HG03439 (cell line): ENCODE data around the gene RALBP1.
"Not testable (repeated sequence)": the region's sequence is repeated elsewhere in the genome, so short reads cannot be mapped to it uniquely, and the experiment has no call there.

Experiments used
- ATAC-seq: cut with Tn5 transposase; IDR thresholded peaks from one replicate; pipeline ENCODE4 v1.9.1; 2021; ENCODE audit warnings: mild to moderate bottlenecking, moderate library complexity; ENCODE audit not compliant: unreplicated experiment

RALBP1 gene

GRCh38 chr18:9474983-9475642 is at the start of gene RALBP1:
RALBP1 (plus strand) TSS chr18:9475513; CDS start chr18:9513046, 37,533 bp downstream.
- peak; percentile 94 for ATAC-seq

DNA sequence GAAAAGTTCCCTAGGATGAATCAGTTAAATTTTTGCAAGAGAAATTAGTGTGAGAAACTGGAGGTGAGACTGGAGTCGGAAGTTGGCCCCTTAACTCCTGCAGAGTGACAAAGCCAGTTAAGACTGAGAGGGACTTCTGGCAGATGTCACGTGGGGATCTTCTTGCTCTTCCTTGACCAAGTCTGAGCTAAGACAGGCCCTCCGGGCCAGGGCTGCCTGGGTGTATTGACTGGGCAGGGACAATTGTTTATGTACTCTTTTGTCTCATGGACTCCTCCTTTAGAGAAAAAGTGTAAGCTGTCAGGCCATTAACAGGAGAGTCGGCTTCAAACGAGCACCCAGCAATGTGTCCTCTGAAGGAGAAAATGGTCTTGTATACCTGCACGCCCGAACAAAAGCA is 48.6 kb upstream of the RALBP1 start:
- no peak for ATAC-seq

GRCh38 chr18:9428301-9428706 is 47.0 kb upstream of the RALBP1 start:
- no peak for ATAC-seq

DNA sequence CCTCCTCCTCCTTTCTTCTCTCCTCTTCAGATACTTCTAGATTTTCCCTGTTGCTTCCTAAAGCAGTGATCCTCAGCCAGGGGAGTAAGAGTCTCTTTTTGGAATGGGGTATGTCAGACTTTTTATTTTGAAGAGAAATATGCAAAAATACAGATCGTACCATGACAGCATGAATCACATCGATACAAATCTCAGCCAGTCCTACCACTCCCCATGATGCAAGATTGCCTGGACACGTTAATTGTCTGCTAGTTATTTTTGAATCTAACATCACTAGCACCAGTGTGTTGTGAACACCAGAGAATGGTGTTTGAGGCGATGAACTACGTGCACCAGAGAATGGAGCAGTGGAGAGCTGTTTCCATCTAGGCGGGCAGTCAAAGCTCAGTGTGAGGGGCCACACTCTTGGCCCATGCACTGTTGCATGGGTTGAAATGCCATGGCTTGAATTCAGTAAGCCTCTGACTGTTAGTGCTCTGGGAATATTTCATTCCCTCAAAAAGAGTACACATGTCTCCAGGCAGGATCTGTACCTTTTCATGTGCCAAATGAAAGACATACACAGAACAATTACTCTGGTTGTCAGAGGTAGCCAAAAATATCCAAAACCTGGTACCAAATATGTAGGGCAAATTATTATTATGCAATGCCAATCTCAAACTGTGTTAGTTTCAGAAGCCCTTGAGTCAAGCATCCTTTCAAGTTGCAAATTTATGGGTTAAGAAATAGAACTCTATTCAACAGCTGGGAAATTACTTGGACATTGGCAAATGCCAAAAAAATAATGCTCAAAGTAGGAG is 46.3 kb upstream of the RALBP1 start:
- no peak for ATAC-seq

- no peak for ATAC-seq
Observed at GRCh38 chr18:9429662-9429993, 45.7 kb upstream of the RALBP1 start.

GRCh38 chr18:9430315-9430714 is 45.0 kb upstream of the RALBP1 start:
- not testable (repeated sequence) for ATAC-seq

- no peak for ATAC-seq
Observed at GRCh38 chr18:9431296-9431695, 44.0 kb upstream of the RALBP1 start.

- not testable (repeated sequence) for ATAC-seq
Observed at GRCh38 chr18:9433122-9433521, 42.2 kb upstream of the RALBP1 start.

- no peak for ATAC-seq
Observed at GRCh38 chr18:9433671-9434121, 41.6 kb upstream of the RALBP1 start.

DNA sequence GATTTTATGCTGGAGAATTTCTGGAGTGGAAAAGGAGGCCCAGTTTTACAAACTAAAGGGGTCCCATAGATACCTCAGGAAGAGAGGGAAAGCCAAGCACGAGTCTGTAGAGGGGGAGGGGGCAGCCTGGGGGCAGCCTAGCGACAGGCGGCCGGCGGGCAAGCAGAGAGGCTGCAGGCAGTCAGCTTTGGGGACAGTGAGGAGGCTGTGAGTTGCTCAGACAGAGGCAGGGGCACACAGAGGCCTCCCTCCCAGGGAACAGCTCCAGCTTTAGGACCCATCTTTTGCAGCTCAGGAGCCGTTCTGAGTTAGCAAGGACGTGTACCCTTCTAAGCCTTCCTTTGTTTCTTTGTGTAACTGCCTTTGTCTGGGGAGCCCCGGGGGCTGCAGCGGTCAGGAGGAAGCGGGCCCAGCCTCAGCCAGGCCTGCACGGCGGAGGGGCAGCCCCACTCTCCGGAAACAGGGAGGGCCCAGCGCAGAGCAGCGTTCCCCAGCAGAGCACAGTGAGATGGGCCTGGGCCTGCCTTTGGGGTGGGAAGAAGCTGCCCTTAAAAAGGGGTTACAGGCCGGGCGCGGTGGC is 41.1 kb upstream of the RALBP1 start:
- ATAC-seq = no peak

DNA sequence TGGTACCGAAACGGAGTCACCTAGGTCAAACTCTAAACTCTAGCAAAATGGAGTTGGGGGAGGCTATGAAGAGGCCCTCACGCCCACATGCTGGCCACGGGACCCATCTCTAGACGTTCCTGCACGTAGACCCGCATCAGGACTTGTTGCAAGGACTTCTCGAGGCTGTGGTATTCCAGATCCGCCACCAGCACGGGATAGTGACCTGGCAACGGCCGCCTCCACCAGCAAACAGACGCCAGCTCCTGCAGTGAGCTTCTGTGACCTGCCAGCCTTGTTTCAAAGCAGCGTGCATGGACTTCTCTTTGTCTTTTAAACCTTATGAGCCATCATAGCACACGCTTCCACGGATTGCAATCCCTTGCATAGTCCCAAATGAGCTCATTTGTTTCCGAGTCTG is 40.3 kb upstream of the RALBP1 start:
- no peak for ATAC-seq

GRCh38 chr18:9436206-9436929 is 38.9 kb upstream of the RALBP1 start:
- no peak for ATAC-seq

DNA sequence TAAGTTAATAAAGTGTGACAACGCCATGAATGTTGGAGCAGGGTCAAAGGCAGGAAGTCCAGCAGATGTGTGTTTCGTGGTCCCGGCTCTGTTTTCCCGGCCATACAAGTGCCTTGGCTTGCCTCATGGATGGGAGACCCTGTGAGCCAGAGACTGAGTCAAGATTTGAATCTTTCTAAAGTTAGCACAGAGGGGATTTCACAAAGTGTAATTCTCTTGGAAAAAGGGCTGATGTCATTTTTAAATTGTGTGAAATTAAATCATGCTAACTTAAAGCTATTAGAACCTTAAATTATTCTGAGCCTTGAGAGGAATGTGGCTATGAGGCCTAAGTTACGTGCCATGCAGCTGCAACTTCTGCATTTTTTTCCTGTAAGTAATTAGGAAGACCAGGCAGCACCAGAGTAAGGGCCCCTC is 38.3 kb upstream of the RALBP1 start:
- ATAC-seq = no peak

DNA sequence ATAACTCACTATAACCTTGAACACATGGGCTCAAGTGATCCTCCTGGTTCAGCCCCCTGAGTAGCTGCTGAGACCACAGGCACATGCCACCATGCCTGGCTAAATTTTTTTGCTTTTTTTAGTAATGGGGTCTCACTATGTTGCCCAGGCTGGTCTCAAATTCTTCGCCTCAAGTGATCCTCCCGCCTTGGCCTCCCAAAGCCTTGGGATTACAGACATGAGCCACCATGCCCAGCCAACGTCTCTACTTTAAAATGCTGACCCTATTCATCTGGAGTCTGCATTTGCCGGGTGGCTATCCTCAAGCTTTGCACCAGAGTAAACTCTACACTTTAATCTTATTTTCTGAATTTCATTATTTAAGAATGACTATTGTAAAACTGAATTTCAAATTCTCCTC is 37.6 kb upstream of the RALBP1 start:
- ATAC-seq = no peak

DNA sequence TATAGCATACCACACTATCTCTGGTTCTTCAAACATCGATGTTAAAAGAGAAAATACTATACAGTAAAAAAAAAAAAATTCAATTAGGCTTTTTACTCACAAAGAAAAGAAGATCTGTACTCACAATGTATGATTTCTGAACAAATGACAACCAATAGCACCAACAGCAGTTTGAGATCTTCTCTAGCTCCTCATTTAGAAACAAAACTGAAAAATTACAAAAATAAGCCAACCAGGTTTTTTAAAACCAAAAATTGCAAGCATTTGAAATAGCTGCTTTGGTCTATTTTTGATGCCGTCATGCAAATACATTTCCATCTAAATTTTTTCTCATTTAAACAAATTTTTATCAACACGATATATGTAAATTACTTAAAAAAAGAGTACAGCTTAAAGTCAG is 34.3 kb upstream of the RALBP1 start:
- ATAC-seq = peak; percentile 65

- ATAC-seq = no peak
Observed at GRCh38 chr18:9444549-9444948, 30.8 kb upstream of the RALBP1 start.

DNA sequence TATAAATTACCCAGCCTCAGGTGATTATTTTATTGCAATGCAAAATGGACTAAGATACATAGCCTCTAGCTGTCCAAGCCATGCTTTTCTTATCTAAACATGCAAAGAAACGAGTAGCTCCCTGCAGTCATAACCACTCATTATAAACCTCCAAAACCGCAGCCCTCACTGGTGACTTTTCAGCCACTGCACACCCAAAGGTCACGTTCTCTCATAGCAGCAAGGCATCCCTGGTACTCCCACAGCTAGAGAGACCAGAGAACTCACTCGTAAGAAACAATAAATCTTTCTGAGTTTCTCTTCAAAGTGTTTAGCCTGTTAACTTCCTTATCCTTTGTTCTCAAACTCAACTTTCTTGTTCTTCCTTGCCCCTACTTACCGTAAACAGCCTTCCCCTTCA is 28.5 kb upstream of the RALBP1 start:
- ATAC-seq = no peak

- no peak for ATAC-seq
Observed at GRCh38 chr18:9447334-9447733, 28.0 kb upstream of the RALBP1 start.

GRCh38 chr18:9449600-9450414 is 25.5 kb upstream of the RALBP1 start:
- ATAC-seq = no peak

DNA sequence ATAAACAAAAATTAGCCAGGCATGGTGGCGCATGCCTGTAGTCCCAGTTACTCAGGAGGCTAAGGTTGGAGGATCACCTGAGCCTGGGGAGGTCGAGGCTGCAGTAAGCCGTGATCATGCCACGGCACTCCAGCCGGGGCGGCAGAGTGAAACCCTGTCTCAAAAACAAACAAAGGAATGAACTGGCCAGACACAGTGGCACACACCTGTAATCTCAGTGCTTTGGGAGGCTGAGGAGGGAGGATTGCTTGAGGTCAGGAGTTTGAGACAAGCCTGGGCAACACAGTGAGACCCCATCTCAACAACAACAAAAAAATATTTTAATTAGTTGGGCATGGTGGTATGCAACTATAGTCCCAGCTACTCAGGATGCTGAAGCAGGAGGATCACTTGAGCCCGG is 24.4 kb upstream of the RALBP1 start:
- ATAC-seq = not testable (repeated sequence)

GRCh38 chr18:9453283-9453682 is 22.0 kb upstream of the RALBP1 start:
- ATAC-seq = no peak
